ENCODE measurements around the gene BBS9.

The BBS9 gene

GRCh38 chr7:33379891-33380525 lies 250.6 kb downstream of the BBS9 start:
- no peaks in the 10 kb centered on the region for H3K36me3 ChIP-seq (ENCODE audit: control insufficient read depth in 2 of 2, insufficient read depth in 2 of 2, low read length in 2 of 2)
- H3K9me3 ChIP-seq (ENCODE audit: control insufficient read depth in 2 of 2, low read length in 2 of 2) = no peaks in the 10 kb centered on the region

GRCh38 chr7:33388332-33388731 lies 259.0 kb downstream of the BBS9 start:
- no peak overlapping the region for H3K9ac ChIP-seq (ENCODE audit: low read depth in 1 of 2, low read length in 2 of 2)
- H3K4me3 ChIP-seq (ENCODE audit: low read length in 2 of 2) = no peak overlapping the region
- no peaks in the 10 kb centered on the region for H3K27me3 ChIP-seq (ENCODE audit: control insufficient read depth in 2 of 2, insufficient read depth in 2 of 2, low read length in 2 of 2)
- H3K9me3 ChIP-seq (ENCODE audit: control insufficient read depth in 2 of 2, low read length in 2 of 2) = no peaks in the 10 kb centered on the region
- H3K4me1 ChIP-seq (ENCODE audit: control insufficient read depth in 2 of 2, insufficient read depth in 2 of 2, low read length in 2 of 2) = no peaks in the 10 kb centered on the region
- no peak overlapping the region for H3K27ac ChIP-seq (ENCODE audit: low read depth in 2 of 2, low read length in 2 of 2)
- H3K36me3 ChIP-seq (ENCODE audit: control insufficient read depth in 2 of 2, insufficient read depth in 2 of 2, low read length in 2 of 2) = no peaks in the 10 kb centered on the region

More at GRCh38 chr7:33379891-33380525, 250.6 kb downstream of the BBS9 start:
- Histone ChIP-seq H3K4me3 (ENCODE audit: low read length in 2 of 2) (no peak overlapping the region), H3K4me1 (ENCODE audit: control insufficient read depth in 2 of 2, insufficient read depth in 2 of 2, low read length in 2 of 2) (no peaks in the 10 kb centered on the region), H3K9ac (ENCODE audit: low read depth in 1 of 2, low read length in 2 of 2) (no peak overlapping the region), H3K27me3 (ENCODE audit: control insufficient read depth in 2 of 2, insufficient read depth in 2 of 2, low read length in 2 of 2) (no peaks in the 10 kb centered on the region), H3K27ac (ENCODE audit: low read depth in 2 of 2, low read length in 2 of 2) (no peak overlapping the region)

- no peak overlapping the region for H3K27ac ChIP-seq (ENCODE audit: low read depth in 2 of 2, low read length in 2 of 2)
- no peaks in the 10 kb centered on the region for H3K9me3 ChIP-seq (ENCODE audit: control insufficient read depth in 2 of 2, low read length in 2 of 2)
- H3K4me3 ChIP-seq (ENCODE audit: low read length in 2 of 2) = no peak overlapping the region
- no peaks in the 10 kb centered on the region for H3K36me3 ChIP-seq (ENCODE audit: control insufficient read depth in 2 of 2, insufficient read depth in 2 of 2, low read length in 2 of 2)
- no peaks in the 10 kb centered on the region for H3K4me1 ChIP-seq (ENCODE audit: control insufficient read depth in 2 of 2, insufficient read depth in 2 of 2, low read length in 2 of 2)
- H3K9ac ChIP-seq (ENCODE audit: low read depth in 1 of 2, low read length in 2 of 2) = no peak overlapping the region
- no peaks in the 10 kb centered on the region for H3K27me3 ChIP-seq (ENCODE audit: control insufficient read depth in 2 of 2, insufficient read depth in 2 of 2, low read length in 2 of 2)
Observed at GRCh38 chr7:33392148-33392547, 262.8 kb downstream of the BBS9 start.

- H3K27me3 ChIP-seq (ENCODE audit: control insufficient read depth in 2 of 2, insufficient read depth in 2 of 2, low read length in 2 of 2) = no peaks in the 10 kb centered on the region
- H3K9me3 ChIP-seq (ENCODE audit: control insufficient read depth in 2 of 2, low read length in 2 of 2) = no peaks in the 10 kb centered on the region
- no peaks in the 10 kb centered on the region for H3K4me1 ChIP-seq (ENCODE audit: control insufficient read depth in 2 of 2, insufficient read depth in 2 of 2, low read length in 2 of 2)
- no peak overlapping the region for H3K27ac ChIP-seq (ENCODE audit: low read depth in 2 of 2, low read length in 2 of 2)
- no peaks in the 10 kb centered on the region for H3K36me3 ChIP-seq (ENCODE audit: control insufficient read depth in 2 of 2, insufficient read depth in 2 of 2, low read length in 2 of 2)
- no peak overlapping the region for H3K9ac ChIP-seq (ENCODE audit: low read depth in 1 of 2, low read length in 2 of 2)
- H3K4me3 ChIP-seq (ENCODE audit: low read length in 2 of 2) = no peak overlapping the region
Observed at GRCh38 chr7:33393770-33394169, 264.4 kb downstream of the BBS9 start.

- H3K36me3 ChIP-seq (ENCODE audit: control insufficient read depth in 2 of 2, insufficient read depth in 2 of 2, low read length in 2 of 2) = no peaks in the 10 kb centered on the region
Observed at GRCh38 chr7:33395340-33395739, 266.0 kb downstream of the BBS9 start.

GRCh38 chr7:33399528-33400213 lies 270.3 kb downstream of the BBS9 start:
- Histone ChIP-seq H3K36me3 (ENCODE audit: control insufficient read depth in 2 of 2, insufficient read depth in 2 of 2, low read length in 2 of 2) (no peaks in the 10 kb centered on the region), H3K27ac (ENCODE audit: low read depth in 2 of 2, low read length in 2 of 2) (no peak overlapping the region), H3K4me1 (ENCODE audit: control insufficient read depth in 2 of 2, insufficient read depth in 2 of 2, low read length in 2 of 2) (no peaks in the 10 kb centered on the region), H3K9ac (ENCODE audit: low read depth in 1 of 2, low read length in 2 of 2) (no peak overlapping the region), H3K27me3 (ENCODE audit: control insufficient read depth in 2 of 2, insufficient read depth in 2 of 2, low read length in 2 of 2) (no peaks in the 10 kb centered on the region), H3K4me3 (ENCODE audit: low read length in 2 of 2) (no peak overlapping the region), H3K9me3 (ENCODE audit: control insufficient read depth in 2 of 2, low read length in 2 of 2) (no peaks in the 10 kb centered on the region)

More at GRCh38 chr7:33395340-33395739, 266.0 kb downstream of the BBS9 start:
- H3K9me3 ChIP-seq (ENCODE audit: control insufficient read depth in 2 of 2, low read length in 2 of 2) = no peaks in the 10 kb centered on the region
- H3K27ac ChIP-seq (ENCODE audit: low read depth in 2 of 2, low read length in 2 of 2) = no peak overlapping the region
- H3K27me3 ChIP-seq (ENCODE audit: control insufficient read depth in 2 of 2, insufficient read depth in 2 of 2, low read length in 2 of 2) = no peaks in the 10 kb centered on the region
- no peaks in the 10 kb centered on the region for H3K4me1 ChIP-seq (ENCODE audit: control insufficient read depth in 2 of 2, insufficient read depth in 2 of 2, low read length in 2 of 2)
- H3K4me3 ChIP-seq (ENCODE audit: low read length in 2 of 2) = no peak overlapping the region
- no peak overlapping the region for H3K9ac ChIP-seq (ENCODE audit: low read depth in 1 of 2, low read length in 2 of 2)

- Histone ChIP-seq H3K27ac (ENCODE audit: low read depth in 2 of 2, low read length in 2 of 2) (no peak overlapping the region), H3K9me3 (ENCODE audit: control insufficient read depth in 2 of 2, low read length in 2 of 2) (no peaks in the 10 kb centered on the region), H3K9ac (ENCODE audit: low read depth in 1 of 2, low read length in 2 of 2) (no peak overlapping the region), H3K27me3 (ENCODE audit: control insufficient read depth in 2 of 2, insufficient read depth in 2 of 2, low read length in 2 of 2) (no peaks in the 10 kb centered on the region), H3K36me3 (ENCODE audit: control insufficient read depth in 2 of 2, insufficient read depth in 2 of 2, low read length in 2 of 2) (no peaks in the 10 kb centered on the region), H3K4me1 (ENCODE audit: control insufficient read depth in 2 of 2, insufficient read depth in 2 of 2, low read length in 2 of 2) (no peaks in the 10 kb centered on the region), H3K4me3 (ENCODE audit: low read length in 2 of 2) (no peak overlapping the region)
Observed at GRCh38 chr7:33400214-33400538, 270.8 kb downstream of the BBS9 start.

GRCh38 chr7:33410266-33410665 lies 280.9 kb downstream of the BBS9 start:
- H3K4me1 ChIP-seq (ENCODE audit: control insufficient read depth in 2 of 2, insufficient read depth in 2 of 2, low read length in 2 of 2) = no peaks in the 10 kb centered on the region
- H3K27ac ChIP-seq (ENCODE audit: low read depth in 2 of 2, low read length in 2 of 2) = no peak overlapping the region
- no peaks in the 10 kb centered on the region for H3K36me3 ChIP-seq (ENCODE audit: control insufficient read depth in 2 of 2, insufficient read depth in 2 of 2, low read length in 2 of 2)
- H3K4me3 ChIP-seq (ENCODE audit: low read length in 2 of 2) = no peak overlapping the region
- H3K27me3 ChIP-seq (ENCODE audit: control insufficient read depth in 2 of 2, insufficient read depth in 2 of 2, low read length in 2 of 2) = no peaks in the 10 kb centered on the region
- no peaks in the 10 kb centered on the region for H3K9me3 ChIP-seq (ENCODE audit: control insufficient read depth in 2 of 2, low read length in 2 of 2)
- H3K9ac ChIP-seq (ENCODE audit: low read depth in 1 of 2, low read length in 2 of 2) = no peak overlapping the region

- no peak overlapping the region for H3K27ac ChIP-seq (ENCODE audit: low read depth in 2 of 2, low read length in 2 of 2)
- no peaks in the 10 kb centered on the region for H3K36me3 ChIP-seq (ENCODE audit: control insufficient read depth in 2 of 2, insufficient read depth in 2 of 2, low read length in 2 of 2)
- no peak overlapping the region for H3K4me3 ChIP-seq (ENCODE audit: low read length in 2 of 2)
- no peaks in the 10 kb centered on the region for H3K9me3 ChIP-seq (ENCODE audit: control insufficient read depth in 2 of 2, low read length in 2 of 2)
- no peaks in the 10 kb centered on the region for H3K27me3 ChIP-seq (ENCODE audit: control insufficient read depth in 2 of 2, insufficient read depth in 2 of 2, low read length in 2 of 2)
- H3K4me1 ChIP-seq (ENCODE audit: control insufficient read depth in 2 of 2, insufficient read depth in 2 of 2, low read length in 2 of 2) = no peaks in the 10 kb centered on the region
- no peak overlapping the region for H3K9ac ChIP-seq (ENCODE audit: low read depth in 1 of 2, low read length in 2 of 2)
Observed at GRCh38 chr7:33411020-33411419, 281.7 kb downstream of the BBS9 start.

GRCh38 chr7:33412331-33412730 lies 283.0 kb downstream of the BBS9 start:
- Histone ChIP-seq H3K27ac (ENCODE audit: low read depth in 2 of 2, low read length in 2 of 2) (no peak overlapping the region), H3K9ac (ENCODE audit: low read depth in 1 of 2, low read length in 2 of 2) (no peak overlapping the region), H3K9me3 (ENCODE audit: control insufficient read depth in 2 of 2, low read length in 2 of 2) (no peaks in the 10 kb centered on the region), H3K4me1 (ENCODE audit: control insufficient read depth in 2 of 2, insufficient read depth in 2 of 2, low read length in 2 of 2) (no peaks in the 10 kb centered on the region), H3K4me3 (ENCODE audit: low read length in 2 of 2) (no peak overlapping the region), H3K36me3 (ENCODE audit: control insufficient read depth in 2 of 2, insufficient read depth in 2 of 2, low read length in 2 of 2) (no peaks in the 10 kb centered on the region), H3K27me3 (ENCODE audit: control insufficient read depth in 2 of 2, insufficient read depth in 2 of 2, low read length in 2 of 2) (no peaks in the 10 kb centered on the region)

Data from mucosa of rectum (tissue), 2 donors.